AG08396 (cell line): ENCODE data around the gene FYN.
A peak's percentile ranks its signal among the peaks of the same experiment; 100 is the strongest.

Experiments used
- DNase-seq: peaks from one replicate; pipeline ENCODE4 v3.0.0; 2012; ENCODE audit warnings: low spot score, mixed read lengths

FYN gene

DNA sequence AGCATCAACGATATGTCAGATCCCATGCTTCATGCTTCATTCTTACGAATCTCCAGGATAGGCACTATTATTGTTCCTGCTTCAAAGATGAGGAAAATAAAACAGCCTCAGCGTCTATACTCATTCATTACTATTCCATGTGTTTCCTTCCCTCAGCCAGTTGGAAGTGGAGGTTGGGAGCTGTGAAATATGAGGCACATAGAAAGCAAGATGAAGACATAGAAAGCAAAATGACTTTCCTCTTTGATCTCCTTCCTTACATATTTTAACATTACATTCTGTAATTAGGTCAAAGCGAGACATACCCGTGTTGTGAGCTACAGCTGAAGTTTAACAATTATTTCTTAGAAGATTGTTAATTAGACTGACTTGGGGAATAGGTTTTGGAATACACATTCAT, 125.4 kb downstream of the FYN start:
- no peak for DNase-seq

DNA sequence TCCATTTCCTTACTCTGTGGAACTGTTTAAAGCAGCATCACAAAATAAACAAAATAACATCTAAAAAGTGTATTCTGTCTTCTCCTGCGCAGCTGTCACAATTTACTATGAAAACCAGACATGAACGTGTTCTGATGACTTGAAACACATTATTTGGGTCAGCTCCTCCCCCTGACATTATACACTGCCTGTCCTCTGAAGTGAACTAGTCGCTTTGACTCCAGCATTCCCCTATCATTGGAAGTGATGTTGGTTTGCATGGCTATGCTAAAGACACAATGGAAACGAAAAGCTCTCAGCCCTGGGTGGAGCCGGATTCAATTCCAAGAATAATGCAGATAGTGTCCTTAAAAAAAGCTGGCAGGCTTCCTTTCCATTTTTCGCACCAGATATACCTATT, 125.9 kb downstream of the FYN start:
- DNase-seq, result no peak

DNA sequence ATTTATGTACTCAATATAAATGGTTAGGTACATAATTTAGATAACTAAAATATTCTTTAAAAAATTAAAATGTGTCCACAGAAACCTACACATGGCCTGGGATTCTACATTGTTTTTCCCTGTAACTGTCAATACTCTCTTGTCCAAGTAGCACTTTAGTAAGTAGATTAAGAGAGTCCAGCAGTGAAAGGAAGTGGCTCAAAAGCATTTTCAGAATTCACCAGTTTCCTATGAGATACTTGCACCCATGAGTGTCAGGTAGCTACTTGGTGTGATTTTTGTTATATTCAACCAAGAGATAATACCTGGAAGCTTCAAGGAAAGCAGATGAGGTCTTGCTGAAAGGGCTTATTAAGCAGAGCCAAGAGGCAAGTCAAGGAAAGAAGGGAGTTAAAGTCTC, 126.3 kb downstream of the FYN start:
- no peak for DNase-seq

DNA sequence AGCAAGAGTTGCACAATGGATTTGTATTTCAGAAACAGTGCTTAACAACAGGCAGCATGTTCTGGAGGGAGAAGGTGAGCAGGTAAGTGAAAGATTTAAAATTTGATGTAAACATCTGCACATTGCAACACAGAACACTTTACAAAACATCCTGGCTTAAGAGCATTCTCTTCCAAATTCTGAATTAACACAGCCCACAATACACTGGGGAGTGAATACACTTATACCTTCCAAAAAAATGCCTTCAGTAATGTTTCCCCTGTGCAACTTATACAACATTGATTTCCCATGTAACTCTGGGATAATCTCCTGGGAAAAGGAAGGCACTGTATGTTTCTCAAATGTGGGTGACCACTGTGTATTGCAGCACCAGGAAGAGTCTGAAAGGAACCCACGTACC, 127.6 kb downstream of the FYN start:
- no peak for DNase-seq

DNA sequence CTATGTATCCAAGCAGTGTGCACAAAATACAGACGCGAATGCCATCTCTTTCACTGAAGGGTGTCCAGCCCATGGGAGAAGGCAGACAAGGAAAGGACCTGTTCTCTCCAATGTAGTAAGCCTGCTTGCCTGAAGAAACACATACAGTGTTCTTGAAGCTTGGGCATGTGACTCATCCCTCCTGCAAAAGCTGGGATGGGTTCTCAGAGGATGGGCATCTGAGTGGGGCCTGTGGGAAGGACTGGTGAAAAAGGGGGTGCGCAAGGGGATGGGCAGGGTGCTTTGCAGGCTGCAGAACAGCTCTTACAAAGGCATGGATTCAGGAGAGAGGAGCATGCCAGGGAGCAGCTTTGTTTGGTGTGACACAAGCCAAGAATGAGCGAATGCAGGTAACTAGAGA, 128.1 kb downstream of the FYN start:
- DNase-seq, result no peak

- DNase-seq, result peak; percentile 24
Observed at GRCh38 chr6:111743862-111744692, 129.2 kb downstream of the FYN start.

DNA sequence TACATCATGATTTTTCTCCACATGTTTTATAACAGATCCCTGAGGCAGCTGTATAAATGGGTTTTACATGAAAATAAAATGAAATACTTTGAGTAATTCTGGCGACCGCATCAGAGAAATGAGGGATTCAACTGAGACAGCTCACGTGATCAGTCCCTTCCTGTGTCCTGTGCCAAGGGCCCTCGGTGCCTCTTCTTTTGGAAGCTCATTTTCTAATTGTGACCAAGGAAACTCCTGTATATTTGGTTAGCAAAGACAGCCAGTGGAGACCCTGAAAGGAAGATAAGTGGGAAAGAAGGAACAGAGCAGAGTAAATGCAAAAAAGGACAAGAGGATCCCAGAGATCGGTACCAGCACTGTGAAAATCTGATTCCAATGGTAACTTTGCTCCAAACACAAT, 129.9 kb downstream of the FYN start:
- DNase-seq, result no peak

DNA sequence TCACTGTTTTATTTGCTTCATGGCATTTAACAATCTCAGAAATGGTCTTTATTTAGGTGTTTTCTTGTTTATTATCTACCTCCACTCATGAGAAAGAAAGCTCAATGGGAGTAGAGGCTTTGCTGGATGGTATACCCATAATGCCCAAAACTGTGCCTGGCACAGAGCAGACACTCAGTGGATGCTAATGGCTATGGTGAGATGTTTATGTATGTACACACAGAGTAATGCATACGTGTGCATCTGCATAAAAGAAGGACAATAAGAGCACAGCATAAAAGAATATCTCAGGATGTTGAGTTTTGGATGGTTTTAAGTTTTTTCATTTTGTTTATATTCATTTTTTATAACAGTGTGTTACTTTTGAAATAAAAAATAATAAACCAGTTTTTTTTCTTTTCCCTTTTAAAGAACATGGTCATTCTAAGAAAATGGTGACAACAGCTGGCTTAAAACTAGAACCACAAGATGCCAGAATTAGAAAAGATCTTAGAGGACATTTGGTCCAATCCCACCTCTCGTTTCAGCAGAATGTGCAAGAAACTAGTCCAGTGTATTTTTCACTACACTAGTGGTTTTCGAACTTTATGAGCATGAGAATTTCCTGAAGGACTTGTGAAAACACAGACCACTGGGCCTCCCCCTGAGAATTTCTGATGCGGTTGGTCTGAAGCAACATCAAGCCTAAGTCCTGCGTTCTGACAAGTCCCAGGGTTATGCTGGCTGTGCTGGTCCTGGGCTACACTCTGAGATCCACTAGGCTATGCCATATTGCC, 131.9 kb downstream of the FYN start:
- DNase-seq, result no peak

GRCh38 chr6:111740506-111740905, 132.7 kb downstream of the FYN start:
- no peak for DNase-seq

GRCh38 chr6:111739257-111739696, 134.0 kb downstream of the FYN start:
- DNase-seq, result no peak

DNA sequence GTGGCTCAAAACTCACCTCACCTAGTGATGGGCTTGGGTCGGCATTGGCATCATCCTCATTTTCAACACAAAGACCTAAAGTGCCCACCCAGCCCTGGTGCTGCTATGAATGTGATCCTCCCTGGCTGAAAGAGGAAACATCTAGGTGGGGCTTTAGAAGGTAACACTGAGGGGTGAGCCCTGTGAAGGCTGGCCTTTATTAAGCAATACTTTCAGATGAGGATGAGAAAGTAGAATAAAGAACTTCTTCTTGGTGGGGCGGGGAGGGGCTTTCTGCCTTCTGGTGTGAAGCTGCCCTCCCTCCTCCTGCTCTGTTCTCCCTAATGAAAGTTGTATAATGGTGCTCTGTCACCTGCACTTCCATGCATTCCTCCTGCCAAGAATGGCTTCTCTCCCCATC, 134.6 kb downstream of the FYN start:
- DNase-seq, result no peak

DNA sequence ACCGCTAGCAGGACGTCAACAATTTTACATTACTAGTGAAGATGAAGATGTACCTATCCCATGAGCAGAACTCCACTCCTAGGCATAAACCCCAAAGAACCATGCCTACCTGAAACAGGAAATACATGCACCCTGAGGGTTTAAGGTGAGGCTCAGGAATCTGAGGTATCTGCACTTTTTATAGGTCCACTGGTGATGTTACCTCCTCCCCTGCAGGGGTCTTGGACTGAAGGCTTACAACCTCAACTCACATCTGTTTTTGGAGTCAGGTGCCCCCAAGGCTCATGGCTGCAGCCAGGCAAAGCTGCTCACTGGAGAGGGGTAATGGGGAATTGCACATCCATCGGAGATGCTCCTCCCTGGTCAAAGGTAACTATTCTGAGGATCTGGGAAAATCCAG, 135.1 kb downstream of the FYN start:
- DNase-seq, result no peak

DNA sequence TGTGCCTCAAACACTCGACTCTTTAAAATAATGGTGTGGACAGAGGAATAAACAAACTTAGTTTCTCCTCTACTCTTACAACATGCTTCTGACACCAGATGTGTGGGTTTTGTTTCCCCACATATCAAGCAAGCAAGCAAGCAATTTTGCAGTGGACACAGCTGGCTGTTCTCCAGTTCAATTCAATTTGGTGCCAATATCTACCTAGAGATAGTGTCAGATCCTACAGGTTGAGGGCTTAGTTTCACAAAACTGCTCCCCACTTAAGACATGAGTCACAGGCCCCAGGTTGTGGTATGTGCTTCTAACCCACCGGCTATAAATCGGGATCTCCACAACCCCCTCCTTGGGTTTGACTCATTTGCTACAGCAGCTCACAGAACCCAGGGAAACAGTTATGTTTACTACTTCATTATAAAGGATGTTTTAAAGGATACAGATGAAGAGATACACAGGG, 136.2 kb downstream of the FYN start:
- no peak for DNase-seq

DNA sequence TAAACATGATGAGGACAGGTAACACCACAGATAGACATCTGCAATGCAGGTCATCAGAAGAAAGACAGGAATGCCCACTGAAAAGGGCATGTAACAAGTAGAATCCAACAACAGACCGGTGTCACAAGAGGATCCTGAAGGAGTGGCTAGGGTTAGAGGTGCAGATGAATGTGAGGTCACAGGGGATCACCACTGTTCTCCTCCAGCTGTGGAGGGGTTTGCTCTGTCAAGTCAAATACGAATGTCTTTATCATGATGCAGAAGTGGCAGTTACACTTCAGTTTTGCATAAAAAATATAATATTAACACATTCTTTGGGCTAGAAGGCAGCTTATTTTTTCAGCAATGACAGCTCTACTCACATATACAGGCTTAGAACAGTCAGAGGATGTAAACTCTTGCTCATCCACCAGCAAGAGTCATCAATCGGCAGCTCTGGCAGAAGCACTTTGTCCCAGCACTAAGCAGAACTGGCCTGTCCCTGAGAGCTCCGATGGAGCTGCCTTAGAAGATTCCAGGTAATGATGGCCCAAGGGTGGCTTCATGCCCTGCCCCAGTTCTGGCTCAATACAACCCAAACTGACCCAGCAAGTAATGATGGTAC, 137.1 kb downstream of the FYN start:
- no peak for DNase-seq

GRCh38 chr6:111734068-111735061, 138.9 kb downstream of the FYN start:
- DNase-seq, result no peak

- DNase-seq, result no peak
Observed at GRCh38 chr6:111732390-111732789, 140.9 kb downstream of the FYN start.

GRCh38 chr6:111731456-111732195, 141.6 kb downstream of the FYN start:
- no peak for DNase-seq

GRCh38 chr6:111730864-111731263, 142.4 kb downstream of the FYN start:
- DNase-seq, result no peak

DNA sequence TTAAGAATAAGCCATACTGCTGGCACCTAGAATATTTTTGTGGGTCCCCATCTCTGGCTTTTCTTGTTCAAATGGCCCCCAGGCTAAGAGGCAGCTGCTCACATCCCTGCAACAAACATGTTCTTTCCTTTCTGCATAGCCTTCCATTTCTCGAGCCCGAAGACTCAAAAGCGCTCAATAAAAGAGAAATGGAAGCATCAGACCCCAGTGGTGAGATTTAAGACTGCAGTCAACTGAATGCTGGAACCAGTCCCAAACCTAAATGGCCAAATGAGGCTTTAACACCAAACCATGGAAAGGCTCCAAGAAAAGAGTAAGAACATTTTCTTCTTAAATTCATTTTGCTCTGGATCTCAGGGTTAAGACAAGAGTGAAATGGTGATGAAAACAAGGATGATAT, 145.4 kb downstream of the FYN start:
- DNase-seq, result no peak

DNA sequence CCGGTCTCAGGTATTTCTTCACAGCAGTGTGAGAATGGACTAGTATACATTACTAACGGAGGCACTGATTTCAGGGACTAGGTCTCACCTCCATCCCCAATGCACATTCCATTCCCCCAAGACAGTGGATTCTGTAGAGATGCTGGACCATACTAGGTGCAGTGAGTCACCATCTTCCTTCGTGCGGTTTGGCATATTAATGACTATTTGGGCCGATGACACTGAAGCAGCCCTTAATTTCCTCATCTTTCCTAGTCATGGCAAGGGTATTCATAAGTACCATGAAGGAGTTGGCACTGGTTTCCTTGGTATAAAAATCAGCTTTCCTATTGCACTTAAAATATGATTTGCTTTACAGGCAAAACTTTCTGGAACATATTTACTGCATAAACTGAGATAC, 146.2 kb downstream of the FYN start:
- no peak for DNase-seq
